ENCODE data around the gene LIN7C.
"Not testable (repeated sequence)": the region's sequence is repeated elsewhere in the genome, so short reads cannot be mapped to it uniquely, and the experiment has no call there.

LIN7C gene

GRCh38 chr11:27468995-27469695, 37.4 kb downstream of the LIN7C start:
- DNase-seq = no peak

GRCh38 chr11:27468209-27468994, 38.2 kb downstream of the LIN7C start:
- DNase-seq = no peak

- no peak for DNase-seq
Measured at GRCh38 chr11:27467181-27467913, 39.2 kb downstream of the LIN7C start.

GRCh38 chr11:27466363-27466762, 40.2 kb downstream of the LIN7C start:
- DNase-seq = no peak

GRCh38 chr11:27465629-27466028, 40.9 kb downstream of the LIN7C start:
- no peak for DNase-seq

- no peak for DNase-seq
Measured at GRCh38 chr11:27464909-27465308, 41.7 kb downstream of the LIN7C start.

- no peak for DNase-seq
Measured at GRCh38 chr11:27464289-27464696, 42.3 kb downstream of the LIN7C start.

- no peak for DNase-seq
Measured at GRCh38 chr11:27462543-27462942, 44.0 kb downstream of the LIN7C start.

- no peak for DNase-seq
Measured at GRCh38 chr11:27460158-27460978, 46.2 kb downstream of the LIN7C start.

GRCh38 chr11:27459191-27459590, 47.4 kb downstream of the LIN7C start:
- DNase-seq = no peak

GRCh38 chr11:27458182-27458581, 48.4 kb downstream of the LIN7C start:
- DNase-seq = no peak

GRCh38 chr11:27456795-27457329, 49.7 kb downstream of the LIN7C start:
- no peak for DNase-seq

- DNase-seq = no peak
Measured at GRCh38 chr11:27456140-27456794, 50.3 kb downstream of the LIN7C start.

GRCh38 chr11:27455667-27456066, 50.9 kb downstream of the LIN7C start:
- DNase-seq = no peak

- no peak for DNase-seq
Measured at GRCh38 chr11:27453701-27454100, 52.9 kb downstream of the LIN7C start.

GRCh38 chr11:27452147-27452546, 54.4 kb downstream of the LIN7C start:
- no peak for DNase-seq

- no peak for DNase-seq
Measured at GRCh38 chr11:27451244-27451965, 55.2 kb downstream of the LIN7C start.

GRCh38 chr11:27448184-27448540, 58.4 kb downstream of the LIN7C start:
- not testable (repeated sequence) for DNase-seq

- DNase-seq = no peak
Measured at GRCh38 chr11:27447288-27448183, 59.0 kb downstream of the LIN7C start.

GRCh38 chr11:27445625-27446024, 60.9 kb downstream of the LIN7C start:
- no peak for DNase-seq
